T-helper 1 cell treated with Interleukin-12 subunit alpha and Interleukin-12 subunit beta and Interleukin-4 antibody, amounts not matched to agents 30 μg/mL and 1 μg/mL, for 36 hours (primary cell): ENCODE results near the gene CYP2R1.
"Not testable (repeated sequence)": the region's sequence is repeated elsewhere in the genome, so short reads cannot be mapped to it uniquely, and the experiment has no call there.

Source experiments
- H3K27ac Mint-ChIP-seq: one replicate; pipeline ENCODE4 v1.8.0; 2021; ENCODE audit warnings: mild to moderate bottlenecking, mixed read lengths
- H3K27me3 Mint-ChIP-seq: one replicate; pipeline ENCODE4 v1.8.0; 2021; ENCODE audit warnings: low read depth, mixed read lengths
- H3K36me3 Mint-ChIP-seq: one replicate; pipeline ENCODE4 v1.8.0; 2021; ENCODE audit warnings: low read depth, mixed read lengths
- H3K4me1 Mint-ChIP-seq: one replicate; pipeline ENCODE4 v1.8.0; 2021; ENCODE audit warnings: low read depth, mixed read lengths
- H3K4me3 Mint-ChIP-seq: one replicate; pipeline ENCODE4 v1.8.0; 2021; ENCODE audit warnings: mild to moderate bottlenecking, moderate library complexity, mixed read lengths
- H3K9me3 Mint-ChIP-seq: one replicate; pipeline ENCODE4 v1.8.0; 2021; ENCODE audit warnings: mixed read lengths

The CYP2R1 gene

DNA sequence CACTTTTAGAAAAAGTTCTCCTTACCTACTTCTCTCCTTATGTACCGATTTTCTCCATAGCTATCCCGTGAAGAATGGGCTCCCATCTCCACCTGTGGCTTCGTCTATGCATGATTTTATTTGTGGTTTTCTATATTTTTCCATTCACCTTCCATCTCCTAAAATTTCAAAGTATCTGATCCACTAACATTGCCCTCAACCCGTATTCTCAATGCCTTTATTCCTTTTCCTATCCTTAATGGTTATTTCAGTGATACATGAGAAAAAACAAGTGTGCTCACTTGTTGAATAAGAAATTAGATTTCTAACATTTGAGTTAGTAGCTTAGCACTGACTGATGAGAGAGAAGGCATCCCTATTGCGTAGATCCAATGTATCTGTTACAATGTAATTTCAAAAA, 16.9 kb downstream of the CYP2R1 start:
- Mint-ChIP-seq H3K9me3 (no peaks in the 10 kb centered on the region), H3K4me3 (no peak overlapping the region), H3K36me3 (peaks cover 64% of the 10 kb centered on the region), H3K4me1 (peaks cover 9% of the 10 kb centered on the region), H3K27me3 (no peaks in the 10 kb centered on the region), H3K27ac (peak overlapping the region; percentile 2)

DNA sequence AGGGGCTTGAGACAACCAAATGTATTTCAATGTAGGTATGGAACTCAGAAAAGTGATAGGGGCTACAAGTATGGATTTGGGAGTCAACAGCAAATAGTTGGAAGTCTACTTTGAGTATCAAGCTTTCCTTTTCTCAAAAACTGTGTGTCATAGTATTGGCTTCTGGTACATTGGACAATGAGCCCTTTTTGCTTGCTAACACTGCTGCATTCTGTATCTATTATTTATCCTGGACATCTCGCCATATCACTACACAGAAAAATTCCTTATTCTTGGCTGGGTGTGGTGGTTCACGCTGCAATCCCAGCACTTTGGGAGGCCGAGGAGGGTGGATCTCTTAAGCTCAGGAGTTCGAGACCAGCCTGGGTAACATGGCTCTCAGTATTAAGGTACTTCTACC, 18.4 kb downstream of the CYP2R1 start:
- Mint-ChIP-seq H3K4me1 (peaks cover 9% of the 10 kb centered on the region), H3K27me3 (no peaks in the 10 kb centered on the region), H3K9me3 (no peaks in the 10 kb centered on the region), H3K4me3 (no peak overlapping the region), H3K36me3 (peaks cover 64% of the 10 kb centered on the region), H3K27ac (no peak overlapping the region)

DNA sequence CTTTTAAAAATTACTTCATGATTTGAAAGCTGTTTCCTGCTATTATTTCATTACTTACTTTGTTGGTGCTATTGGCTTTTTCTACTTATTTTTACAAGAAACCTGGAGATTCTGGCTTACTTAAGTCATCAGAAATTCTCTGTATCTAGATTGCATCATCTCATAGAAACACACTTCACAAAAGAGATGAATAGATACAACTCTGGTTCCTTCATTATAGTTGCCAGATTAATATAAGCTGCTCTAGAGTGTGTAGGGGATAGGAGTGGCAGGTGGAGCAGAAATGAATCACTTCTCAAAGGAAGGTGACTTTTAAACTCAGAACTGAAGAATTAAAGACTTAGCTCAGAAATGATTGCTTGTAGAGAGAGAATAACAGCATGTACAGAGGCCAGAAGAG, 20.0 kb downstream of the CYP2R1 start:
- peaks cover 62% of the 10 kb centered on the region for H3K36me3 Mint-ChIP-seq
- H3K4me3 Mint-ChIP-seq, result no peak overlapping the region
- no peaks in the 10 kb centered on the region for H3K9me3 Mint-ChIP-seq
- H3K27me3 Mint-ChIP-seq, result no peaks in the 10 kb centered on the region
- H3K27ac Mint-ChIP-seq, result peak overlapping the region; percentile 5
- H3K4me1 Mint-ChIP-seq, result peaks cover 9% of the 10 kb centered on the region

DNA sequence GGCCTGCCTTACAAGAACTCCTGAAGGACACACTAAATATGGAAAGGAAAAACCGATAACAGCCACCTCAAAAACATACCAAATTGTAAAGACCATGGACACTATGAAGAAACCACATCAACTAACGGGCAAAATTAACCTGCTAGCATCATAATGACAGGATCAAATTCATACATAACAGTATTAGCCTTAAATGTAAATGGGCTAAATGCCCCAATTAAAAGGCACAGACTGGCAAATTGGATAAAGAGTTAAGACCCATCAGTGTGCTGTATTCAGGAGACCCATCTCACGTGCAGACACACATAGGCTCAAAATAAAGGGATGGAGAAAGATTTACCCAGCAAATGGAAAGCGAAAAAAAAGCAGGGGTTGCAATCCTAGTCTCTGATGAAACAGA, 28.3 kb downstream of the CYP2R1 start:
- peaks cover 62% of the 10 kb centered on the region for H3K36me3 Mint-ChIP-seq
- not testable (repeated sequence) for H3K27me3 Mint-ChIP-seq, H3K27ac Mint-ChIP-seq

DNA sequence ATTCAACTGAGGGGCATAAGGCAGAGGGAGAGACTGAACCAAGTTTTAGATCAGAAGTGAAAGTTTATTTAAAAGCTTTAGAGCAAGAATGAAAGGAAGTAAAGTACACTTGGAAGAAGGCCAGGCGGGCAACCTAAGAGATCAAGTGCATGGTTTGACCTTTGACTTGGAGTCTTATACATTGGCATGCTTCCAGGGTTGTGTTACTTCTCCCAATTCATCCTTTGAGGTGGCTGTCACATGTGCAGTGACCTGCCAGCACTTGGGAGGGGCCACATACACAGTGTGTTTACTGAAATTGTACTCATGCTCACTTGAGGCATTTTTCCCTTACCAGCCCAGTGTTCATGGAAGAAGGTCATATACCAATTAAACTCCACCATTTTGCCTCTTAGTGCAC, 30.4 kb downstream of the CYP2R1 start:
- Mint-ChIP-seq H3K4me3 (no peak overlapping the region), H3K27me3 (no peaks in the 10 kb centered on the region), H3K9me3 (peaks cover 18% of the 10 kb centered on the region), H3K36me3 (peaks cover 62% of the 10 kb centered on the region), H3K27ac (no peak overlapping the region), H3K4me1 (peaks cover 5% of the 10 kb centered on the region)

More for the DNA sequence above, 28.3 kb downstream of the CYP2R1 start:
- not testable (repeated sequence) for H3K4me3 Mint-ChIP-seq, H3K4me1 Mint-ChIP-seq
- H3K9me3 Mint-ChIP-seq, result peaks cover 18% of the 10 kb centered on the region

DNA sequence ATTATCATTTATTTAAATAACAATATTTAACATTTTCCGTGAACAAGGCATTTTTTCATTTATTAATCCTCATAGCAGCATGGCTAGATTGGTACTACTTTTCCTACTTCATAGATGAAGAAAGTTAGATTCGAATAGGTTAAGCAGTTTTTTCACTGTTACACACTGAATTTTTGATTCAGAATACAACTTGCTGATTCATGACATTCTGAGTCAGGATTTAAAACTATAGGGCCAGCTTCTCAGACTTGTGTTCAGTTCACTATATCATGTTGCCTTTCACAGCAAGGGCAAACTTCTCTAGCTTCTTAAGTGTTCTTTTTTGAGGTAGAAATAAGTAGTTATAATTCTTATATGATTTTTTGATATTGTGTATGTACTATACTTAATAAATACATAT, 31.5 kb downstream of the CYP2R1 start:
- Mint-ChIP-seq H3K27ac (no peak overlapping the region), H3K4me1 (peaks cover 5% of the 10 kb centered on the region), H3K9me3 (peaks cover 25% of the 10 kb centered on the region), H3K27me3 (no peaks in the 10 kb centered on the region), H3K4me3 (no peak overlapping the region), H3K36me3 (peaks cover 66% of the 10 kb centered on the region)

DNA sequence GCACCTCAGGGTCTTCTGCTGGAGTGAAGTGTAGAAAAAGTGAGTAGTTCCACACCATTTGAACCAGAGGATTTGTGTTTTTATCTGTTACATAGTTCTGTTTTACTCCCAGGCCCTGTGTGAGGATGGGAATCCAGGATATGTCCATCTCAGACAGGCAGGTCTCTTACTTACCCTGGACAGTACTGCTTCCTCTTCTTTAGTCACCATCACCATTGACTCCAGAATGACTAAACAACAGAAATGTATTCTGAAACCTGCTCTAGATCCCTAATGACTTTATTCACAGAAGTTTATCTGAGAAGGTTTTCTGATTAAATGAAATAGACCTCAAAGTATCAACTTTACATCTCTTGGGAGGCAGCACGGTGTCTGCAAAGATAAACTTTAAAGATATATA, 33.6 kb downstream of the CYP2R1 start:
- H3K4me3 Mint-ChIP-seq, result no peak overlapping the region
- no peak overlapping the region for H3K27ac Mint-ChIP-seq
- H3K9me3 Mint-ChIP-seq, result peaks cover 23% of the 10 kb centered on the region
- peaks cover 5% of the 10 kb centered on the region for H3K4me1 Mint-ChIP-seq
- H3K36me3 Mint-ChIP-seq, result peaks cover 66% of the 10 kb centered on the region
- H3K27me3 Mint-ChIP-seq, result no peaks in the 10 kb centered on the region

DNA sequence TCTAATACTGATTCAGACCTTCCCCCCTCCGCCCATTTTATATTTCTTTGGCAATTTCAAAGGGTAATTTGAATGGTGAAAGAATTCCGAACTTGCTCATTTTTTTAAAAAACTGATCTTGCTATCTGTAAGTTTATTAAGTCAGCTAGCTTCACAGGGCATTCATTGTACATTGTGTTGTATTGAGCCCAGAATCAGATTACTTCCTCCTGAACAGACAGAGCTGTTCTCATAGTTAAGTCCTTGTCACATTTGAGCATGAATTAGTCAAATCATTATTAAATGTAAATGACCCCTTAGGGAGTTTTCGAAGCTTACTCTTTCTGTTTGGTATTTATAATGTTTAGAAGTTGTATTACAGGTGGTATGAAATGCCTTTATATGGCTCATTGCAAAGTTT, 34.4 kb downstream of the CYP2R1 start:
- Mint-ChIP-seq H3K9me3 (peaks cover 17% of the 10 kb centered on the region), H3K27ac (no peak overlapping the region), H3K4me3 (no peak overlapping the region), H3K36me3 (peaks cover 68% of the 10 kb centered on the region), H3K27me3 (no peaks in the 10 kb centered on the region), H3K4me1 (peaks cover 5% of the 10 kb centered on the region)

DNA sequence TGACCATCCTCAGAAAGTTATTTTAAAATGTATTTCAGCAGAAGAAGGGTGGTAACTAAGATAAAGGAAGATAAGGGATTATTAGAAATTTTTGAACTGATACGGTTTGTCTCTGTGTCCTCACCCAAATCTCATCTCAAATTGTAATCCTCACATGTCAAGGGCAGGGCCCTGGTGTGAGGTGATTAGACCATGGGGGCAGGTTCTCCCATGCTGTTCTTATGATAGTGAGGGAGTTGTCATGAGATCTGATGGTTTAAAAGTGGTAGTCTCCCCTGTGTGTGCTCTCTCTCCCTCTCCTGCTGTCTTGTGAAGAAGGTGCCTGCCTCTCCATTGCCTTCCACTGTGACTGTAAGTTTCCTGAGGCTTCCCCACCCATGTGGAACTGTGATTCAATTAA, 36.1 kb downstream of the CYP2R1 start:
- peaks cover 62% of the 10 kb centered on the region for H3K36me3 Mint-ChIP-seq
- peaks cover 10% of the 10 kb centered on the region for H3K4me1 Mint-ChIP-seq
- no peak overlapping the region for H3K4me3 Mint-ChIP-seq
- H3K27ac Mint-ChIP-seq, result no peak overlapping the region
- peaks cover 21% of the 10 kb centered on the region for H3K9me3 Mint-ChIP-seq
- H3K27me3 Mint-ChIP-seq, result no peaks in the 10 kb centered on the region

DNA sequence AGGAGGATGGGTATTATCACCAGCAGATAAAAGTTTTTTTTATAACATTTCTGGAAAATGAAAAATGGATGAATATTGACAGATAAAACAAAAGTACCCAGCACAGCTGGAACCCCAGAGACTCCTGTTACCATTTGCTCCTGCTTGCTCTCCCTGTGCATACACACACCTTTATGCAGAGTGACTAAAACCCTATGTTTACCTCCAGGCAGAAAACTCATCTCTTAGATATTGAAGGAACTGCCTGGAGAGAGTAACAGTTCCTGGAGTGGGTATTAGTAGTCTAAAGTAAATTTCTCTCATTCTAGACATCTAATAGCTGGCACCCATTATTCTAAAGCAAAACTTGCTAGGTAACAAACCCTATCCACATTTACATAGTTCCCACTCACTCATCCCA, 38.0 kb downstream of the CYP2R1 start:
- Mint-ChIP-seq H3K27me3 (no peaks in the 10 kb centered on the region), H3K4me1 (peaks cover 10% of the 10 kb centered on the region), H3K9me3 (peaks cover 21% of the 10 kb centered on the region), H3K36me3 (peaks cover 65% of the 10 kb centered on the region), H3K27ac (no peak overlapping the region), H3K4me3 (no peak overlapping the region)

DNA sequence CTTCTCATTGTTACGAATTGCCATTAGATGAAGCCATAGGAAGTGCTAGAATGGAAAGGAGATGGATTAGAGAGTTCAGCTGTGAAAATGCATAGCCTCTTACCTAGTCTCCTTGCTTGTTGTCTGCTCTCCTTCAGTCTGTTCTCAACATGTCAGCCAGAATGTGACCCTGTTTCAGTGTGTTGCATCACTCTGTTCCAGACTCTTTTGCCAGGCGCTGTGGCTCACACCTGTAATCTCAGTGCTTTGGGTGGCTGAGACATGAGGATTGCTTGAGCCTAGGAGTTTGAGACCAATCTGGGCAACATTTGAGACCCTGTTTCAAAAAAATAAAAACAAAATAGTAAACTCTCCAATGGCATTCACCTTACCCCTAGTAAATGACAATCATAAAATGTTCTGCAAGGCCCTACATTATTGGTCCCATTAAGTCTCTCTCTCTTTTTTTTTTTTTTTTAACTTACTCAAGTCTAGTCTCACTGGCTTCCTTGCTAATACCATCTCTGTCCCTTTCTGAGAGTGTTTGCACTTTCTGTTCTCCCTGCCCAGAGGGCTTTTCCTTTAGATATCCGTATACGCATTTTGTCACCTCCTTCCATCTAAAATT, 39.4 kb downstream of the CYP2R1 start:
- peaks cover 66% of the 10 kb centered on the region for H3K36me3 Mint-ChIP-seq
- H3K4me1 Mint-ChIP-seq, result peaks cover 10% of the 10 kb centered on the region
- no peaks in the 10 kb centered on the region for H3K27me3 Mint-ChIP-seq
- peaks cover 21% of the 10 kb centered on the region for H3K9me3 Mint-ChIP-seq
- no peak overlapping the region for H3K27ac Mint-ChIP-seq
- H3K4me3 Mint-ChIP-seq, result no peak overlapping the region

DNA sequence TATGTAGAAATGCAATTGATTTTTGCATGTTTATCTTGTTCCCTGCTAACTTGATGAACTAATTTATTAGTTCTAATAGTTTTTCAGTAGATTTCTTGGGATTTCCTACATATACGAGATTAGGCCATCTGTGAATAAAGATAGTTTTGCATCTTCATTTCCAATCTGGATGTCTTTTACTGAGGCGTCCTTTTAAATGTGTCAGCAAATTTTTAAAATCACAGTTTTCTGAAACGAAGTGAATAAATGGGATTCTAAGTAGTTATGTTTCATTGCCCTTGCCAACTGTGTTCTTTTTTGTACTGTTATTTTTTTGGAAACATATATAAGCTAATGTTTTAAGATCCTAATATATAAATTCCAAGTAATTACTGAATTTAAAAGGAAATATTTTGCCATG, 50.0 kb downstream of the CYP2R1 start:
- Mint-ChIP-seq H3K36me3 (peaks cover 57% of the 10 kb centered on the region), H3K27me3 (no peaks in the 10 kb centered on the region), H3K9me3 (peaks cover 13% of the 10 kb centered on the region), H3K27ac (no peak overlapping the region), H3K4me3 (no peak overlapping the region), H3K4me1 (peaks cover 5% of the 10 kb centered on the region)

DNA sequence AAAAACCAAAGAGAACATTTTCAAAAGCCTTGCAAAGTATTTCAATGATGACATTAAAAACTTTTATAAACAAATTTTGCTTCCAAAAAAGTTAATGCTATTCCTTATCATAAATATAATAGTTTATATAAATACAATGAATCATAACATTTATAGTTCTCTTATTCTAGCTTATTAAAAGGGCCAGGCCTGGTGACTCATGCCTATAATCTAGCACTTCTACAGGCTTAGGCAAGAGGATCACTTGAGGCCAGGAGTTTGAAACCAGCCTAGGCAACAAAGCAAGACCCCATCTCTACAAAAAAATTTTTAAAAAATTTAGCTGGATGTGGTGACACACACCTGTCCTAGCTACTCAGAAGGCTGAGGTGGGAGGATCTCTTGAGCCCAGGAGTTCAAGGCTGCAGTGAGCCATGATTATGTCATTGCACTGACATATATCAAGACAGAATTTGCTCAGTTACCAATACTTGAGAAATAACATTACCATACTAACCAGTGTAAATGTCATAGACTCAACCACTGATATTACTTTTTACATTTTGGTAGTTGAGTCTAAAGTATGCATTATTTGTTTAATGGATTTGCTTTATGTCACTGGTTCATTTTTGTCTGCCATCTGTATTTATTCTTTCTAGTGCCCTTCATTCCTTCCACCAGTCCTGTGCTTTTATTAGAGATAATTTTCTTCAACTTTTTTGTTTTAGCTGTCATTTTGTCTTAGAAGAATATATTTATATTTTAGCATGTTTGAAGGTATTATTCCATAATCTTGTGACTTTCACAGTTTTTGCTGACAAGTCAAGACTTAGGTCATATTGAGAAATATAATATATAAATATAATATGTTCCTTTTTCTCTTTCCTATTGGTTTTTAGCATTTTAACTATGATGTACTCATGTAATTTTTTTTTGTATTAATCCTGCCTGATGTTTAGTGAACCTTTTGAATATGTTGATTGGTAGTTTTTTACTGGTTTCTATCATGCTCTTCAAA, 56.2 kb downstream of the CYP2R1 start:
- peaks cover 6% of the 10 kb centered on the region for H3K4me1 Mint-ChIP-seq
- H3K4me3 Mint-ChIP-seq, result no peak overlapping the region
- H3K27me3 Mint-ChIP-seq, result no peaks in the 10 kb centered on the region
- no peak overlapping the region for H3K27ac Mint-ChIP-seq
- peaks cover 49% of the 10 kb centered on the region for H3K36me3 Mint-ChIP-seq
- no peaks in the 10 kb centered on the region for H3K9me3 Mint-ChIP-seq
